HG02610 (cell line): ENCODE results near the gene ZNF787.
A peak's percentile ranks its signal among the peaks of the same experiment; 100 is the strongest.

Source experiments
- ATAC-seq: cut with Tn5 transposase; IDR thresholded peaks from one replicate; pipeline ENCODE4 v1.9.1; 2021; ENCODE audit warnings: mild to moderate bottlenecking, moderate library complexity; ENCODE audit not compliant: unreplicated experiment

The ZNF787 gene

DNA sequence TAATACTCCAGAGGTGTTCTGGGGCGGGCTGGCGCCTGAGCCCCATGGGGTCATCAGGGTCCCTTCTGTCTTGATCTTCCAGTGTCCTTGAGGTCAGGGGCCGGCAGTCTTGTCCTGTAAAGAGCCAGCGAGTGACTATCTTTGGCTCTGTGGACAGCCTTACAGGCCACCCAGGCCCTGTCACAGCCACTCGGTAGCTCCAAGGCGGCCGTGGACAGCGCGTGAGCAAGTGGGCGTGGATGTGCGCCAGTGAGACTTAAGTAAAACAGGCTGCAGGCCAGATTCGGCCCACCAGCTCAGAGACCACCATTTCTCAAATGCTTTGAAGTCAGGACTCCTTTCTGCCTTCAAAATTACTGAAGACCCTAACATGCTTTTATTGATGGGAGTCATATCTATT lies 23.7 kb upstream of the ZNF787 start:
- ATAC-seq, result no peak

DNA sequence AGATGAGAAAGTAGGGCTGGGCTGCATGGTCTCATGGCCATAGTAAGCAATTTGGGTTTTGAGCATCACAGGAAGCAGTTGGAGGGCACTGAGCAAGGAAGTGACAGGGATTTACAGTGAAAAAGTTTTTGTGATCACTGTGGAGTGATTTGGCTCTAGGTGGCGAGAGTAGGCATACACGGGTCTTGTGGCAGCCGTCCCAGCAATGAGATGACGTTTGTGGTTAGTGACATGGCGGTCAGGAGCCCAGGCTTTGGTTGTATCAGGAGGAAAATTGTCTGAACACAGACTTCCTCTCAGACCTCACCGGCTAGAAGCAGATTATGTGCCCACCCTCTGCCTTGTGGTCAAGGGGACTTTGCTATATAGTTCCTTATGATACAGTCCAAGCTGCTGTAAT lies 23.3 kb upstream of the ZNF787 start:
- no peak for ATAC-seq

DNA sequence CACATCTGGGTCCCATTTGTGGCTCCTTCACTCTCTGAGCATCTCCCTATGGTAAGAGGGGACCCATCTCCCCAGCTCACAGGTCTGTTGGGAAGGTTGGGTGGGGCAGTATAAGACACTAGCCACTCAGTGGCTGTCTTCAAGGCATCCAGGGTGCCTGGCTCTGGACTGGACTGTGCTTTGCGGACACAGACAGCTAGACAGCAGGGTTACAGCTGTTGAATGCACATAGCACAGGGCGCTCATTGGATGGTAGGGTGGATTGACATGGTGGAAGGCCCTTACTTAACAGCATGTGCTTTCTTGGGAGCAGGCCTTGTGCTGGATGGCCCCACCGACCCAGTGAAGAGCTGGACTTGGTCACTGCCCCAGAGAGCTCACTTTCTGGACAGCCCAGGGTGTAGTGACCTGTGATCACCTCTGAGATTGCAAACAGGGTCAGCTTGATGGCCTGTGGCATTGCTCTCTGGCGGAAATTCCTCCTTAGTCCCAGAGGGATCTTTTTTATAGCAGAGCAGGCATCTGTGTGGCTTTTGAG lies 21.9 kb upstream of the ZNF787 start:
- ATAC-seq, result no peak

DNA sequence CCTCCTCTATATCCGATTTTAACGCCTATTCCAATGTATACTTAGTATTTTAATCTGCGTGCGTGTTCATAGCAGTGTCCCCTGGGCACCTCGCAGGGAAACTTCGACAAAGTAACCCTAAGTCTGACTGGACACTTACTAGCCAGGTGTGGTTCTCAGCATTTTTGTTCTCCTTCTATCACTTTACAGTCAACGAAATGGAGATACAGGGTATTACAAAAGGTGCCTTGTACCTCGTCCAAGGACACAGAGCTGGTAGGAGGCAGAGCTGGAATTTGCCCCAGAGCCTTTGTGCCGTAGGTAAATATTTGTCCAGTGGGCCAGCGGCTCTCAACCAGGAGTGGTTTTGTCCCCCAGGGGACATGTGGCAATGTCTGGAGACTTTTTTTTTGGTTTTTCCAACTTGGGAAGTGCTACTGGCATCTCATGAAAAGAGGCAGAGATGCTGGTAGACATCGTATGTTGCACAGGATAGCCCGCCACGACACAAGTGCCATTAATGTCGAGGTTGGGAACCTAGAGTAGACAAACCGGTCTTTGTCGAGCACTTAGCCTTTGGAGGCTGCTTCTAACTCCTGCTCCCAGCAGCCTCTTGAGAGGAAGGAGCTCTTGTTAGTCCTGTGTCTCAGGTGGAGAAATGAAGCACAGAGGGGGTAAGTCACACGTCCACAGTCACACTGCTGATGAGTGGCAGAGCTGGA lies 21.1 kb upstream of the ZNF787 start:
- ATAC-seq, result no peak

DNA sequence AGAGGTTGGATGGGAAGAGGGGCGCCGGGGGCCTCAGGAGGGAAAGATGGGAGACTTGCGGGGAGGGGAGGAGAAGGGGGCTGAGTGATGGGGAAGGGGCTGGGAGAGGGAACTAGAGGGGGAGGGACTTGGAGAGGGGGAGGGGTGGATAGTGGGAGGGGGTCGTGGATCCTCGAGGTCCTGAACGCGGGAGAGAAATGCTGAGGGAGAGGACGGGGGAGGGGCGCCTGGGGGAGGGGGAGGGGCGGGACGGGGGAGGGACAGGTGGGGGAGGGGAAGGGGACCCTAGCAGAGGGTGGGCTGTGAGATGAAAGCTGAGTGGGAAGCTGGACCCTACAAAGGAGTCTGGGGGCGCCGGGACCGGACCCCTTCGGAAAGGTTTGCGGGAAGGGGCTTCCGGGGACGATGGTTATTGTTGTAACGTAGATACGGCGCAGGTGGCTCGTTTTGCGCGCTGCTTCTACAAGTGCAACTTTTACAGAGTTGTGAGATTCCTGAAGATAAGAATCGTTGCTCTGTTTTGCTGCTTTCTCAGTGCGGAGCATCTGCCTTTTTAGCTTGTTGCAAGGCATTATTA lies 20.4 kb upstream of the ZNF787 start:
- no peak for ATAC-seq

DNA sequence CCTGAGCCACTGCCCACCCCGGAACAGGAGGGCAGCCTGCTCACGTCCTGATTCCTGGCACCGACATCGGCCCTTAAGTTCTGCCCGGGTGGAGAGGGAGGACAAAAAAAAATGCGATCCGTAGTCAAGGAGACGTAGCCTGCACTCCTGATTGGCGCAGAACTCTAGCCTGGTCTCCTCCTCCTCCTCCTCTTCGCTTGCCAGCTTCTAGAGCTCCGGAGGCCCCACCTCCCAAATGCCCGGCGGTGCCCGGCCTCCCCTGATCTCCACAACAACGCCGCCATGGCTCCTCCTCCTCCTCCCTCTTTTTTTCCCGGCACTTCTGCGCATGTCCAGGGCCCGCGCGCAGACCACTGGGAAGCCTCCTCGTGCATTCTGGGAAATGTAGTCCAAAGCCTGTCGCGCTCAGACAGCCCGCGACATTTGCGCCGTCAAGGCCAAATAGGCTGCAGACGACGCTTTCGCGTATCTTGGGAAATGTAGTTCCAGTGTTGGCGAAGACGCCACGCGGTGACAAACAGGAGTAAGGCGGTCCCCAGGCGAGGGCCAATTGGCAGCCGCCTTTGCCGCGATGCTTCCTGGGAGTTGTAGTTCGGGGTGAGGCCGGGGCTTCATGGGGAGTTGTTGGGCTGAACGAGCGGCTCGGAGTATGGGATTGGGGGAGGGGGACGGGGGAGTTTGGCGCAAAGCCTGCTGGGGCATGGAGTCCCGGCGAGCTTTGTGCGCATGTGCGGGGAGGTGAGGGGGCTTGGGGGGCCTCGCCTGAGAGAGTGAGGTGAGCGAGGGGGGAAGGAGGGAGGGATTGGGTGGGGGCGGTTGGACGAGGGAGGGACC lies 19.7 kb upstream of the ZNF787 start, which contains the start of gene ZNF444:
Gene ZNF444, plus strand, starts transcription at position 705 of the 834 bp plus-strand sequence. CDS start 5,625 bp downstream, outside the sequence.
- peak; percentile 90 for ATAC-seq

DNA sequence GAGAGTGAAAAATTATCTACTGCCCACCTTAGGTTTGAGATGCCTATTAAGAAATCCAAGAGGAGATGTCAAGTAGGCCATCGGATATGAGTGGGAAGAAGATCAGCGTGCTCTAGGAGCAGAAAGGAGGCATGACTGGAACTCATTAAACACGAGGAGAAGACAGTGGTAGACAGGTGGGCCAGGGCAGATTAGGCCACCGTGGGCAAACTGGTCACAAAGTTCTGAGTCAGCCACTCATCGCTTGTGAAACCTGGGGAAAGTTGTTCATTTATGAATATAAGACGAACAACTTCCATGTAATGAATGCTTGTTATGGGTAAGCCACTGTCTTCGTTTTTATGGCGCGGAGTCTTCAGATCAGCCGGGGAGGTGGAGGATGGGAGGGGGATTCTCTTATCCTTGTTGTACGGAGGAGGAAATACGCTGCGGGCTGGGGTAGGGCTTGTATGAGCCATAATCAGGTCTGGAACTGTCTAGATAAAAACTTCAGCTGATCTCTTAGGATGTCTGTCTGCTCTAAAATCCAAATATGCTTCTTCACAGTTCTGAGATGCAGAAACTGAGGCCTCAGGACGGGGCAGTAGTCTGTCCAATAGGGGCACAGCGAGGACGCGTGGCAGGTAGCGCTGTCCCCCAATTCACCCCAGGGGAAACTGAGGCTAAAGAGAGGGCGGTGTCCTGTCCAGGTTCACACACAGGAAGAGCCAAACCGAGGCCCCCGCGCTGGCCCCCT lies 18.9 kb upstream of the ZNF787 start:
- ATAC-seq, result no peak

DNA sequence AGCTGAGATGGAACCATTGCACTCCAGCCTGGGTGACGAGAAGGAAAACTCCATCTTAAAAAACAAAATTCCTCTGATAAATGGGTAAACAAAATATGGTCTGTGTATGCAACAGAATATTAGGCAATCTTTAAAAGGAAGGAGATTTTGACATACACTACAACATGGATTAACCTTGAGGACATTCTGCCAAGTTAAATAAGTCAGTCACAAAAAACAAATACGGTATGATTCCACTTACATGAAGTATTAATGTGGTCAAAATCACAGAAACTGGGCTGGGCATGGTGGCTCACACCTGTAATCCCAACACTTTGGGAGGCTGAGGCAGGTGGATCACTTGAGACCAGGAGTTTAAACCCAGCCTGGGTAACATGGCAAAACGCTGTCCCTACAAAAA lies 17.0 kb upstream of the ZNF787 start:
- ATAC-seq, result no peak

DNA sequence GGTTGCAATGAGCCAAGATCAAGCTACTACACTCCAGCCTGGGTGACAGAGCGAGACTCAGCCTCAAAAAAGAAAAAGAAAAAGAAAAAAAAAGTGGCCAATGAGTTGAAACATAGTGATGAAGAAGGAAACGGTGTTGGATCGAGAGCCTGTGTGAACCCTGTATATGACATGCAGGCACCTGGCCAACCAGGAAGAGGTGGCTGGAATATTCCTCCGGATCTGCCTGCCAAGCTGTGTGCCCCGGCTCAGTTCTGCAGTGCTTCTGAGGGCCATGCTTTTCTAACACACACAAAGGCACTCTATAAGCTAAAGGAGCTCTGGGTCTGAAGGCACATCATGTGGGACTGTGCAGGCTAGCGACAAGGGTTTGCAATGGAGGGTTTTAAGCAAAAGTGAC lies 16.3 kb upstream of the ZNF787 start:
- ATAC-seq, result no peak

DNA sequence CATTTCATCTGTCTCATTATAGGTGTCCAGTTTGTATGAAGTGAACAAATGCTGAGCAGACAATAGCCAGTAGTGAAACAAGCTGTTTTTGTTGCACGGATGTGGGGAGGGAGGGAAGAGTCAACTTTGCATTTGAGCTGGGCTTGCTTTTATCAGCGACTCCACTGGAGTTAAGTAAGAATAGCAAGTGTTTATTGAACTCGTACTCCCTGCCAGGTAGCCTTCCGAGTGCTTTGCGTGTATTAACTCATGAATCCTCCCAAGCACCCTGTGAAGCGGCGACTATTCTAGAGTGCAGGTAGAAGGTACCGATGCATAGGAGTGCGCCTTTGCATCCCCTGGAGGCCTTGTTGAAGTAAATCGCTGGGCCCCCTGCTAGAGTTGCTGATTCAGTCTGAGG lies 15.3 kb upstream of the ZNF787 start:
- ATAC-seq, result no peak

DNA sequence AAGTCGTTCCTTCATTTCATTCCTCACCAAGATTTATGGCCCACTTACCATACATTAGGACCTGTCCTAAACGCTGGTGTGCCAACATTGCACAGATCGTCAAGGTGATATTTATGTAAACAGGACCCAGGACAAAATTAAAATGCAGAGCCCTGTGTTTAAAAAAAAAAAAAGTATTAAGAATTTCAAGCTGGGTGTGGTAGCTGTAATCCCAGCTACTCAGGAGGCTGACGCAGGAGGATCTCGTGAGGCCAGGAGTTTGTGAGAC lies 13.5 kb upstream of the ZNF787 start:
- no peak for ATAC-seq

DNA sequence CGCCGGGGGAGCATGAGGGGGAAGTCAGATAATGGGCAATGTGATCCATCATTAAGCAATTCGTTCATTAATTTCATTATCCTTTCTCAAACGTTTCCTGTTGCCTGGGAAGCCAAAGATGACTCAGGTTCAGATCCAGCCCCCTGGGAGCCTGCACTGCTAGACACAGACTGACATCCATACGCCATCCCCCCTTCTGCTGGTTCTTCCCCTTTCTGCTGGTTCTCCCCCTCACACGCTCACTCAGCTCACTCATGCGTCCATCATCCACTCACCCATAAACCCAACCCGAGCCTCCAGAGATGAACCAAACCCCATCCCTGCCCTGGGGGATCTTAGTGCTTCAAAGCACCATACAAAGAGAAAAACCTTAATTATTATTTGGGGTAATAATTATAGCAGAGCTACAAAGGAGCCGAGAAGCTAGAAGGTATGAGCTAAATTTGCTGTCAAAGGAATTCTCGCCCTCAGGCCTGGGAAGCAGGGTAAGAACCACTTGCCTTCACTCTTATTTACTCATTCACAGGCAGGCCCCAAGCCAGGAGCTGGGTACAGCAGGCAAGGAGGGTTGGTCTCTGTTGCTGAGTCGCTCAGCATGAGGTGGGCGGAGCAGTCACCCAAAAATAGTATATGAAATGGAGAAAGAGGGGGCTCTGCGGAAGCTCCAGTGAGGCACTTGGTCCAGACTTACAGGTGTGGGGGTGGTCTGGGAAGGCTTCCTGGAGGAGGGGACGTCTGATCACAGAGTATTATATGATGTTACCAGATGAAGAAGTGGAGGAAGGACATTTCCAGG lies 13.0 kb upstream of the ZNF787 start:
- peak; percentile 78 for ATAC-seq

DNA sequence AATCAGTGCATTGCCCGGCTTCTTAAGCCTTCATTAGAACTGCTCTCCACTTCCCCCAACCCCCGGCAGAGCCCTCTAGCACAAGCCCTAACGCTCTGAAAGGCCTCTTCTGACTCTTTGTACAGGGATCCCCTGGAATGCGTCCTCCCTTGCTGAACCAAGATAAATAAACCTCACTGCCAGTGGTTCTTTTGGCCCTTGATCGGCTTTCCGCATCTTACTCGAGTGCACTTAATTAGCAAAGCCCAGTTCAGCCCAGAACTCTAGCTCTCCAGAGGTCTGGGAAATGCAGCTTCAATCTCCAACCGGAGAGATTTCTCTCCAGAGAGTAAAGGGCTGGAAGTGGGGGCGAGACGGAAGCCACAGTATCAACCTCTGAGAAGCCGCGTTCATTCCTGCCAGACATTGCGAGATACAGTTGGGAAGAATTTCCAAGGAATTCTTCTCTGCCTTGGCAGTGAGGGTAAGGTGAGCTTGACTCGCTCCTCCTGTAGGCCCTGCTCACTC lies 11.3 kb upstream of the ZNF787 start:
- ATAC-seq, result no peak

DNA sequence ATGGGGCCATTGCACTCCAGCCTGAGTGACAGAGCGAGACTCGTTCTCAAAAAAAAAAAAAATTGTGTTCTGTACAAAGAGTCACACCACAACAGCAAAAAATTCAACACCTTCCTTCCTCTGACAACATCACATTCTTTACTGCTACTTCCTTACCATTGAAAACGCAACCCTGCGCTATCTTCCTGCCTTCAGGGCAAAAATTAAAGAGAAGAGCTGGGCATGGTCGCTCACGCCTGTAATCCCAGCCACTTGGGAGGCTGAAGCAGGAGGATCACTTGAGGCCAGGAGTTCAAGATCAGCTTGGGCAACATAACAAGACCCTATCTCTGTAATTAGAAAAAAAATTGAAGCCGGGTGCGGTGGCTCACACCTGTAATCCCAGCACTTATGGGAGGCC lies 10.6 kb upstream of the ZNF787 start:
- ATAC-seq, result no peak

DNA sequence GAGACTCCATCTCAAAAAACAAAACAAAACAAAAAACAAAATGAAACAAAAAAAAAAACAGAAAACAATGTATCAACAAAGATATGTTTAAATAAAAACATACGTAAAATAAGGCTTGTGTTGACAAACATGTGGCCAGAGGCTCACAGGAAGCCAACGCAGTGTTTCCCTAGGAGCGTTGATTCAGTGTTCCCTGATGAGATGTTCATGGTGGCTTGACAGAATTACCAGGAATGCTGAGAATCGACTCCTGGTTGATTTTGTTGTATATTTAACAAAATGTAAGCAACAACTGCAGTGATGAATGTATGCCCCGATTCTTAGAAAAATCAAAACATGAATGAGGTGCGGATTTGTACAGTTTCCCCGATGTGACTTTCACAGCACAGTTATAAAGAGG lies 8.9 kb upstream of the ZNF787 start:
- no peak for ATAC-seq

DNA sequence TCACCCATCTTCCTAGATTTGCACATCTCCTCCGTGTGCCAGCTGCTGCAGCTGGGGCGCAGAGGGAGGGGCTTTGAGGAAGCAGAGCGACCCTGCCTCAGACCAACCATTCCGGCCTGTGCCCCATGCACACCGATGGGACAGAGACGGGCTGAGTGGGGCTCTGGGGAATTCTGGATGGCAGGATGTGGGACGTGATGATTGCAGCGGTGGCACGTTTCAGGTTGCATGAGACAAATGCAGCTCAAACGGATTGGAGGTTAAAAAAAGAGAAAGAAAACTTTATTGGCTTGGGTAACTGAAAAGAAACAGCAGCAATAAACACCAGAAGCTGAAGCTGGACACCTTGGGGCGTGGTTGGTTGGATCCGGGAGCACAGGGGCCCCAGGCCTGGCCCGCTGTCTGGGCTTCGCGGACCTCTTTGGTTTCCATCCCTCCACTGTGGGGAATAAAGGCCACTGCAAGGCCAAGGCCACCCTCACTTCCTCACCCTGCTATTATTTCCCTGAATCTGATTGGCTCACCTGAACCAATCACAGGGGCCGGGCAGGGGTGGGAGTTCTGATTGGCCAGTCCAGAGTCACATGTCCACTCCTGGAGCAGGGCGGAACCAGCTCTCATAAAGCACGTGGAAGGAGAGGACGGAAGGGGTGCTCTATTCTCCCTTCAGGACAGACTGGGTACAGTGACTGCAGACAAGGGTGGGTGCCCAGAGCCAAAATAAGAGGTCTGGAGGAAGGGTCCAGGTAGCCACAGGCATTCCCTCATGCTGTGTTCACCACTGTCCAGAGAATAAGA lies 6.1 kb upstream of the ZNF787 start:
- ATAC-seq, result no peak

DNA sequence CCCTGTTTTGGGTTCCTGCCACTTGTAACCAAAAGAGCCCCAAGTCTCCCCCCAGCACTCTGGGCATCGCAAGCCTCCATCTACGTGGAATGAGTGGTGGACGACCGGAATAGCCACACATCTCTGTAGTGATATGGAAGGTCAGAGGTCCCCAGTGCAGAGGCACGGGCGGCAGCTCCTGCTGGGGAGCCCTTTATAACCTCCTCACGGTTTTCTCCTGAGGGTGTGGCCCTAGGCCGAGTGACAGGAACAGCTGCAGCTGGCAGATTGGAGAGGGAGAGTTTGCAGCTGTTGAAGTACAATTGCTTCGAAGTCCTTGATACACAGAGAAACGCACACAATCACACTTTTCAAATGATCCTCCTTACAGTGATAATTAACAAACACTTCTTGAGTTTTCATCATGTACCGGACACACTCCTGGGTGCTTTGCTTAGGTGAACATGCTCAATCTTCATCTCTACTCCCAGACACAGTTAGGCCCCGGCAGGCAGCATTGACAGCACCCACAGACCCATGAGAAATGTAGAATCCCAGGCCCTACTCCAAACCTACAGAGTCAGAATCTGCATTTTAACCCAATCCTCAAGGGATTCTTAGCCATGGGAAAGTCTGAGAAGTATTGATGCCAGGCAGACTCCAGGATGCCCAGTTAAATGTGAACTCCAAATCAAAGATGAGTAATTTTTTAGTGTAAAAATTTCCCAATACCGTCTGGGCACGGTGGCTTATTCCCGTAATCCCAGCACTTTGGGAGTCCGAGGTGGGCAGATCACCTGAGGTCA lies 4.9 kb upstream of the ZNF787 start:
- no peak for ATAC-seq

DNA sequence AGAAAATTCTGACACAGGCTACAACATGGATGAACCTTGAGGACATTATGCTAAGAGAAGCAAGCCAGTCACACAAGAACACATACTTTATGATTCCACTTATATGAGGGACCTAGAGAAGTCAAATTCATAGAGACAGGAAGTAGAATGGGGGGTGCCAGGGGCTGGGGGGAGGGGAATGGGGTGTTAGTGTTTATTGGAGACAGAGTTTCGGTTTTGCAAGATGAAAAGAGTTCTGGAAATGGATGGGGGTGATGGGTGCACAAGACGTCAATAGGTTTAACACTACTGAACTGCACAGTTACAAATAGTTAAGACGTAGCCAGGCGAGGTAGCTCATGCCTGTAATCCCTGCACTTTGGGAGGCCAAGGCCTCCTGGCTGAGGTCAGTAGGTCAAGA lies 3.5 kb upstream of the ZNF787 start:
- no peak for ATAC-seq
